Activated CD8-positive, alpha-beta memory T cell treated with anti-CD3 and anti-CD28 coated beads, Interleukin-2, amount 50 U/mL, for 24 hours (primary cell): ENCODE measurements around the gene PLXNA4.
"Not testable (repeated sequence)": the region's sequence is repeated elsewhere in the genome, so short reads cannot be mapped to it uniquely, and the experiment has no call there.

ENCODE experiments used
- DNase-seq: peaks from one replicate; pipeline ENCODE4 v3.0.0-alpha.2; 2020; ENCODE audit errors: extremely low read depth

The PLXNA4 gene

DNA sequence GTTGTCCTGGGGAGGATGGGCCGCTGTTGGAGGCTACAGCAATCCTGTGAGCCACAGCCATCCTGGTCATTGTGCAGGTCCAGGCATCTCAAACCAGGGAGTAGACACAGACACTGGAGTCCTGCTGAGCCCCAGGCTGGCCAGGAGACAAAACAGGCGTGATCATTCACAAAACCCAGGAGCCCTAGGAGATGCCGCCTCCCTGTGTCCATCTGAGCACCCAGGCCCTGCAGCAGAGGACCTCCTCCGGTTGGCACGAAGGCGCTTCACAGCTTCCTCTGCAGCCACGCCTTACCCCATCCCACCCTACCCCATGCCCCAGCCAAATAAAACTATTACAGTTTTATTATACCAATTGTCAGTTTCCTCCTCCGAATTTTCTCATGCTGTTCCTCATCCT, 183.6 kb downstream of the PLXNA4 start:
- DNase-seq: no peak

DNA sequence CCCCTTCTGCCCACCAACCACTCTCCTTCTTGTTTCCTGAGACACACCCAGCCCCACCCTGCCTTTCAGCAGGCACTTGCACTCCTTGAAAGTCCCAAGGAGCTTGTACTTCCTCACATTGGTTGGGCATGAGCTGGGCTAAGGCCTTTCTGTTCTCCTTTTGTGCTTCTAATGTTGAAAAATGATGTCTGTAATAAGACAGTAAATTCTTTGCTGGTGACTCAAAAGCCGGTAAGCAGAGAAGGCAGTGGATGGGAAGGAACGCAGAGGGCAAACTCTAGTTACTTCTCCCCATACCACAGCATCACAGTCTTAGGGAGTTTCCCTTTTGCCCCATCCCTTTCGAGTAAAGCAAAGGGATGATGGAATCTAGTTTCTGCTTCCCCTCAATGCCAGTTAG, 185.6 kb downstream of the PLXNA4 start:
- no peak for DNase-seq

DNA sequence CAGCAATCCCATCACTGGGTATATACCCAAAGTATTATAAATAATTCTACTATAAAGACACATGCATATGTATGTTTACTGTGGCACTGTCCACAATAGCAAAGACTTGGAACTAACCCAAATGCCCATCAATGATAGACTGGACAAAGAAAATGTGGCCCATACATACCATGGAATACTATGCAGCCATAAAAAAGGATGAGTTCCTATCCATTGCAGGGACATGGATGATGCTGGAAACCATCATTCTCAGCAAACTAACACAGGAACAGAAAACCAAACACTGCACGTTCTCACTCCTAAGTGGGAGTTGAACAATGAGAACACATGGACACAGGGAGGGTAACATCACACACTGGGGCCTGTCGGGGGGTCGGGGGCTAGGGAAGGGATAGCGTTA, 186.2 kb downstream of the PLXNA4 start:
- DNase-seq: not testable (repeated sequence)

DNA sequence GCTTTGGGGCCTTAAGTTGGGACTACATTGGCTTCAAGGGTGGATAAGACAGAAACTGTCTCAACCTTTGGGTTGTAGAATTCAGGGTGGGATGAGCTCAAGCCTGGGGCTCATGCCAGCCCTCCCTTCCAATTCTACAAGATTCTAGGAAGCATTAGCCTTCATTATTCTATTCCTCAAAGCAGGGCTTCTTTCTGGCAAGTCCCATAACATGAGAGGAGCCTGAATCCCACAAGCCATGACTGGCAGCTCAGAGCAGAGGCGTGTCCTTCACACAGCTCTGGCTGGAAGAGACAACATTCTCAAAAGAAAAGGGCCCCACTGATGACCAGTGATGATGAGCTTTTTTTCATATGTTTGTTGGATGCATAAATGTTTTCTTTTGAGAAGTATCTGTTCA, 187.6 kb downstream of the PLXNA4 start:
- no peak for DNase-seq

DNA sequence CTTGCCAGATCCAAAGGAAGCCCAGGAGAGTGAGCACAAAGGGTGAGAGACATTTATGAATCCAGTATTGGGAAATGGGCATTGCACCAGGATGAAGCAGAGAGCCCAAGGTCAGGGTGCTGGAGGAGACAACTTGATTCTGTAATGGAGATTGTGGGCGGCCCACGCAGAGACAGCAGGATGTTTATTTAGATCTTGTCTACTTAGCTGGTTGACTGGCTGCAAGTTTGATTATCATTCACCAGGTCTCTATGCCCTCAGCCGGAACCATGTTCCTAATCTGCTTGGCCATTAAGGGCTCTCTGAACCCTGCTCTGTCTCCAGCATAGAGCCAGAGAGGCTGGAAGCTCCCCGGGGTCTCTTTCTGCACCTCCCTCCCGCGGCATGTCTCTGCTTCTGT, 188.7 kb downstream of the PLXNA4 start:
- DNase-seq: no peak

DNA sequence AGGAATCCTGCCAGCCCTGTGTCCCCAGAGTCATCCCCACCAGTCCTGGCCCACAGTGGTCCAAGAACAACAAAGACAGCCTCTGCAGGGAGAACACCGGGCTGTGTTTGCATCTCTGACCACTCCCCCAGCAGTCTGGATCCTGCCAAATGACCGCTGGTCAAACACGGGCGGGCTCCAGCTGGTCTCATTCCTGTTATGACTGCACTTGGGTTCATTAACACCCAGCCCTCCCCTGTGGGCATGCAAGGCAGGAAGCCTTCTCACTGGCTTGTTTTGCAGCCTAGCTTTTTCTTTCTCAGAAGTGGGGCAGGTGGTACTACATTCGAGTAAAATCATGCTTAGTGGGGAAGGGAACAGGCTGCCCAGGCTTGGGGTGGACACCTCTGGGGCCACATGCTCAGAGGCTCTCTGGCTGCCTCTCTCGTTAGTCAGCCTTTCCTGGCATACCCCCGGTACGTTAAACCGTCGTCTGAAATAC, 190.0 kb downstream of the PLXNA4 start:
- DNase-seq: no peak

DNA sequence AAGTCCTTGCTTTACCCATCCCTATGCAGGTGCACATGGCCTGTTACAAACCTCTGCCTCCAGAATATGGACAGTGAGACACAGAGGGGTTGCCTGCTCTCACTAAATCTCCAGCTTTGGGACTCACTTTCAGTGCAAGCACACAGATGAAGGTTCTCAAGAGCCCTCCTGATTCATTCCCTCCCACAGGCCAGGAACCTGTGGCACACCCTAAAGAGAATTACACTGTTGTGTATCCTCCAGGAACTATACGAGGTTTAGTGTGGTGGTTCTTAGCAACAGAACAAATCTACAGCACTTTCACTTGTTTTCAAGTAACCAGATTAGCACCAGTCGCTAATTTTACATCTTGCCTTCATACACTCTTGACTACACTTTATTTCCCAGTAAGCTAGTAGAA, 192.3 kb downstream of the PLXNA4 start:
- DNase-seq: no peak

DNA sequence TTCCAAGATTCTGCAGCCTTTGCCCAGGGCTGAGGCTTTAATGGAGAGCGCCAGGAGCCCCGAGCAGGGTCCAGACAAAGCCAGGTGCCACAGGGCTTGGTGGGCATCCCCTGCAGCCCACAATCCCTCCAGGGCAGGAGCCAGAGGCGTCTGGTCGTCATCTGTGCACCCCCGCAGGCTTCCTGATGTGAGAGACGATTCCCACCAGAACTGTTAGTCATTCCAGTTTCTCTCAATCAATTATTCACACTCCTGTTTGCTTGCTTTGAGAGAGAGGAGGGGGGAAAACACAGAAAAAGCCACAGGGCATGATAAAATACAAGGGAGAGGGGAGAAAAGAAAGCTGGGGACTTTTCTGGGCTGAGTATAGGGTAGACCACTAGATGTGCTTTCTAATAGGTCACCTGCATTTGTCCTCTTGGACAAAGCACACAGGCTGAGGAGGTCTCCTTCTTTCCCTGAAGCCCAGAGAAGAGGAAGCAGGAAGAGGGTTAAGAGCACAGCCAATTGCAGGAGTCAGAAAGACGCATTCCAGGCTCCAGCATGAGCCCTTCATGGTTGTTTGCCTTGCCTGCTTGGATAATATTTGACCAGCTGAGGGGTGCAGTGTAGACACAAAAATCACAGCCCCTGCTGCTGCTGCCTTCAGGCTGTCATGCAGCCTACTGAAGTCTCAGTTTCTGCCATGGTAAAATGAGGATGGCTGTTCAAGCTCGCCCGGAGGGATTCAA, 194.4 kb downstream of the PLXNA4 start:
- no peak for DNase-seq

DNA sequence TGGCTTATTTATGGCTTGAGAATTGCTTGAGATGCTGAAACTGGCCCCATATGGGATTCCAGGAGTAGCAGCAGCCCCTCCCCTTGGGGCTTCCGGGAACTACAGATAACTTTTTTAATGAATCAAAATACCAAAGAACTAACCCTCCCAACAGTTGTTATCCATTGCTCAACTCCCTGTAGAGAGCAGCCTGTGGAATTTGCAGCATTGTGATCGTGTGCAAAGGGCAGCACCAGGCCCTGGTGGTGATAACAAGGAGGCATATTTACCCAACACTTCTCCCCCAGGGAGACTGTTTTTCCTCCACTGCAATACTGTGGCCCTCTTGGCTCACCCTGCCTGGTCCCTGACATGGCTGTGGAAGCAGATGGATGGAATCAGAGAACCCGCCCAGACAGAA, 196.2 kb downstream of the PLXNA4 start:
- DNase-seq: no peak

DNA sequence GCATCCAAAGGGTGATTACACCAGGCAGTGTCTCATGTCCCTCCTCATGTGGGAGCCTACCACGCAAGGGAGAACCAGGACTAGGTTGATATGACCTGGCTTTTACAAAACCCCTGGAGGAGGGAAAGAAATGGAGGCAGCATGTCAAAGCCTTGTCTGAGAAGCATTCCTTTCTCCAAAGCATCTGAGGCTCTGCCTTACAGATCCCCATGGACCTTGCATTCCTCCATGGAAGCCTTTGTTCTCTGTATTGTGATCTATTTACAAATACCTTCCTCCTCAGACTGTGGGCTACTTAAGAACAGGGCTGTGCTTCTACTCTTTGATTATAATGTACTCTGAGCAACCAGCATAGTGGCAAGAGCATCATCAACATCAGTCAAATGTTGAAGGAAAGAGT, 197.0 kb downstream of the PLXNA4 start:
- no peak for DNase-seq

DNA sequence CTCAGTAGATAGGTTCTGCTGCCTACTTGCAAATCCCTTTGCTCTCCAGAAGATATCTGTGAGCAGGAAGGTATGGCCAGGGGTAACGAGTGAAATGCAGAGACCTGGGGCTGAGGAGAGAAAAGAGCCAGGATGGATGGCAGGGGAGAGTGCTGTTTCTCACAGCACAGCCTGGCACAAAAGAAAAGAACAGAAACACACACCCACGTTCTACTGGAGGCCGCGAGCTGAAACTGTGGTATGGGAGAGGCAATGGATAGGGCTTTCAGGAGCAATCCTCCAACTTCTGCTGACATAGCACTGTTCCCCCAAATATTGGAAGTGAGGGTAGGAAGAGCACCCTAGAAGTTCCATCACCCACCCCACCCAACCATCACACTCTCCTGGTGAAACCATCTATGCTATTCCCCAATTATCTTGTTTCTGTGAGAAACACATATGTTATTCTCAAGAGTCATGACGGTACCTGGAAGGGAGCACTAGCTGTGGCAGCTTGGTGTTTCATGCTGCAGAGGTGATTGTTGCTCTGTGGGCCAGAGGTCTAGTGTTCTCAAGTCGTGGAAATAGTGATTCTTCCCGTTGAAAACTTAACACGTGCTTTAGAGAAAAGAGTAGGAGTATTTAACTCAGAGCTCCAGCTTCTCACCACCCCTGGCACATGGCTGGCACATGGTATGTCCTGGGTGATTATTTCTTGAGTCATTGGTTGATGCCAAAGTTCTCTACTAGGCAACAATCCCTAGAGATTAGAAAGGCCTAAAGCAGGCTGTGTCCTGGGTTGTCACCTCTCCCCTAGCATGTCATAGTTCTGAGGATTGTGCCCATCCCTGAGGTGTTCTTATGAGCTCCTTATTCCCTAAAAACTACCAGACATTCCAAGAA, 198.3 kb downstream of the PLXNA4 start:
- DNase-seq: no peak

DNA sequence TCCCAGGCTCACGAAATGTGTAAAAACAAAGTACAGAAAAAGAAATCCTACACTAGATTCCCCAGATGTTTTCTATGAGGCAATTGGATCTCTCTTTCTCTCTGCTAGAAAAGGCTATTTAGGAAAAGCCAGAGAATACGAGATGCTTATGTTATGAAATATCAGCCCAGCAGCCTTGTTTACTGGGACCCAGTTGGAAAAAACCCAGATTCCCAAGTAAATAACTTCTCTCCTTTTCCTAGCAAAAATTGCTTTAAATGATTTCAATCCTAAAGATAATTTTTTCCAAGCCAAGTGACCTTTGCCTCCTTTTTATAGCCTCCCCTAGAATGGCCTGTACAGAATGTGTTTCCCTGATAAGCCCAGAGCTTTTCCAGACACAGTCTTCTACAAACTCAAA, 199.3 kb downstream of the PLXNA4 start:
- no peak for DNase-seq

DNA sequence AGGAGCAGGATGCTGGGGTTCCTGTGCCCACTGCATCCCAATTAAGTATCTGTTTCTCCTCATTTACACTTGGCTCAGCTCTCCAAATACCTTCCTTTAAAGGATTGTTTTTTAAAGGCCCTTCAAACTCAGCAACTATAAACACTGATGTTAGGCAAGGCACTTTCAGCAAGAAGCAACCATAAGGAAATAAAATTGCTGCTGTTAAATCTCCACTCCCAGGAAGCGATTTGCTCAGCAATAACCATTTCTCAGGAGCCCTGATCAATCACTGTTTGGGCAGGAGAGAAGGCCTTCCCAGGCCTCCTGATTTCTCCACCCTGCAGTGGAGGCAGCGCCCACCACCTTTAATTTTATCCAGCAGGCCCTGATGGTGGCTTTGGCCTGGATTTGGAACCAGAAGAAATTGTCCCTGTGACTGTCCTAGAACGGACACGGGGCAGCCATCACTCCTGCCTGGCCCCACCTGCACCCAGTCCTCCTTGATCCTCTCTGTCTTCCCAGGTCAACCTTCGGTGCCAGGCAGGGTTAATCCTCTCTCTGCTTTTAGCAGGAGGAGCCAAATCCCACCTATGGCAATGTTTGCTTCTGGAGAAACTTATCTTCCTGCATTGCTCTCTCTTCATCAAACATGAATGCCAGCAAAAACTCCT, 199.8 kb downstream of the PLXNA4 start:
- DNase-seq: no peak

DNA sequence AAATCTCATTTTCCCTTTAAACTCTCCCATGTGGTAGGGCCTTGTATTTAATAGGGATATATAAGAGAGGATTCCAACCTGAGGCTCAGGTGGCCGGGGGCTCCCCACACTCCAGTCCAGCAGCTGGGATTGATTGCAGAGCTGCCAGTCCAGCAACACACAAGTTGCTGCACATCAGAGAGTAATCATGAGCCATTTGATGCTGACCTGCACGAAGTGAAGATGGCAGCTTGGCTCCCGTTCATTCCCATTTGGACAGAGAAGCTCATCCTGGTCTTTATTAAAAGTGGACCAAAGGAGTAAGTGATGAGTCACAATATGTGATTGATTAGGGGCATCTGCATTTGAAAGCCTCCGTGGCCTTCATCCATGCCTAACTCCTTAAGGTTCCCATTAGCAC, 202.4 kb downstream of the PLXNA4 start:
- no peak for DNase-seq

DNA sequence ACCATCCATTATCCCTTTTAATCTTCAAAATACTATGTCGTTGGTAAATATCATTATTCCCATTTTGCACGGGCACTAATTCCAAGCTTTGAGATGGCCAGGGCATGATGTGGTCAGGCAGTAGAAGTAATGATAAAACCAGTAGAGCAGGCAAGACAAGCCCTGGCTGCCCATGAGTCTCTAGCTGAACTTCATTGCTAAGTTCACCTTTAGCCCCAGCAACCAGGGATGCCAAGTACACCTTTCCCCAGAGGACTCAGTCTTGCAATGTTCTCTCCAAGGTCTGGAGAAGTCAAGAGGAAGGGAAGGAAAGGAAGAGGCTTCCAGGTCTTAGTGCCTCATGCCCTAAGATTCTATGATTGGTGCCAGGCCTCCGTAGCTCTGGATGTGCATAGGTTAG, 203.2 kb downstream of the PLXNA4 start:
- DNase-seq: no peak

DNA sequence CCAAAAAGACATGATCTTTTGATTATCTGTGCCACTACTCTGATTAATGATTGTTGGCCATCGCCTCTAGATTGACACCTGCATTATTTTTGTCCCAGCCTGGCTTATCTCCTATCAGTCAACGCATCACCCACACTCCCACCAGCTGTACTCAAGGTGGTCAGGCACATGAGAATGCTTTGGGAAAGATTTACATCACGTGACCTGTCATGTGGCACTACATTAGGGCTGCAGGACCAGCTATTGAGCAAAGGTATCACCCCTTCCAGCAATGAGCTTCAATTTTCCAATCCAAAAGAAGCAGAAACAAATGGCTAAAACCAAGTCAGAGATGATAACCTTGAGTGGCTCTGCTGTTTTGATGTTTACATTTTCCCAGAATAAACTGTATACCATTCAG, 204.3 kb downstream of the PLXNA4 start:
- DNase-seq: no peak

DNA sequence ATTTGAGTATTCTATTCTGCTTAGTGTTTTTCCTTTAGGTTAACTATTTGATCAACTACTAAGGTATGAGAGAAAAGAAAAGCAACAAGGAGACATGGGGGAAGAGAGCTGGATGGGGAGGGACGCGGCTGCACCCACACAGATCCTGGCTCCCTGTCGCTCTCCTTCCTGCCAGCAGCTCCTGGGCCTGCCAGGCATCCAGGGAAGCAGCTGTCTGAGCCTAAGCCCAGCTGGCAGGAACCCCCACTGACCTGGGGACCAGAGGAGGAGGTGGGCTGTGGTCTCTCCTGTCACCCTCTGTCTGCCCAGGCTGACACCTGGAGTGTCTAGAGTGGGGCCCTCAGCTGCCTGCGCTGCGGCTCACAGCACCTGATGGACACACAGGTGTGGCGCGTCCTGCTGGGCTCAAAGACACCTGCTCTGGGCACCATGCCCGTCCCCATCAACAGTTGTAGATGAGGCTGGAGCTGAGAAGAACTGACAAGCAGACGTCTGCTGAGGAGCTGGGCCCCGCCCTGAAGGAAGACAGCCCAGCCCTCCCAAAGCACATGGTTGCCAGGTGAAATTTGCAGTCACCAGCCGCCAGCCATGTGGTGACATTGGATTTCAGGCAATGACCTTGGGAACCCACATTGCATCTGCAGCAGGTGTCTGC, 207.9 kb downstream of the PLXNA4 start:
- DNase-seq: no peak

DNA sequence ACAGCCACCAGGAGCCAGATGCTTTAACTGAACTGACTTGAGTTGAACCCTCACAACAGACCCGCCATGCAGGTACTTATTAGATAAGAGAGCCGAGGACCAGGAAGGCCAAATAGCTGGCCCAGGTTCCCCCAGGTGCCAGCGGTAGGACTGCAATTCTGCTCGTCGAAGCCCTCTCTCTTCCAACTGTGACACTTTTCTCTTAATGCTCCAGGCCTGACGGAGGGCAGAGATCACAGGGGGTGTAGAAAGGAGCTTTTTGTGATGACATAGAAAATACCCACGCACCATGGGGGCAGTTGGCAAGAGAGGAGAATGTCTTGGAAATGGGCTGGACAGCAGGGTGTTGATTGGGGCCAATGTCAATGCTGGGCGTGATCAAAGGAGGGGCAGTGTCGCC, 208.5 kb downstream of the PLXNA4 start:
- DNase-seq: no peak

DNA sequence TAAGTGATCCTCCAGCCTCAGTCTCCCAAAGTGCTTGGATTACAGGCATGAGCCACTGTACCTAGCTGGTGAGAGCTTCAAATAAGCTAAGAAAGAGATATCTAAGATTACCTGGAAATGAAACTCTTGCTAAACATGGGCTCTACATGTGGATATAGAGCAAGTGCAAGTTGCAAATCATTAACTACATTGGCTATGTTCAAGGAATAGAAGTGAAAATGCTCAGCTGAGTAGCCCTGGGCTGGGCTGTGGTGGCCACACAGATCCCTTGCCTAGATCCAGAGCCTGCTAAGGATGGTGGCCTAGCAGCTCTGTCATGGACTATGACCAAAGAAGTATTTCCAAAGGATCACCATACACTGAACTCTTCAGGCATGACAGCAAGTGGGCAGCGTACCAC, 209.3 kb downstream of the PLXNA4 start:
- no peak for DNase-seq

DNA sequence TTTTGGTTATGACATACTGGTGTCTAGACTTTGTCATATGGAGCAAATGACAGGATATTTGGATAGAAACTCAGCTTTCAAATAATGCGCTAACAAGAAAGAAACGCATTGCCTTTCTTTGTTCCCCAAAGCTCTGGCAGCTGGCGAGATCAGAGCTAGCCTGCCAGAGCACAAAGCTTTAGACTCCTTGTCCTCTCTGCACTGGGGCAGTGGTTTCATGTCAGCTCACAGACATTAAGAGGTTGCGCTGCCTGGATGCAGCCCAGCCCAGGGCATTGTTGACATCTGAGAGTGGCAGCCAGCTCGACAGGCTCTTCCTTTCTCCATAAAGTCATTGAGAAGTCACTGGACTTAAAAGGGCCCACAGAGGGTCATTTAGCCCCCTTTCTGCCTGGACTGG, 212.0 kb downstream of the PLXNA4 start:
- no peak for DNase-seq

DNA sequence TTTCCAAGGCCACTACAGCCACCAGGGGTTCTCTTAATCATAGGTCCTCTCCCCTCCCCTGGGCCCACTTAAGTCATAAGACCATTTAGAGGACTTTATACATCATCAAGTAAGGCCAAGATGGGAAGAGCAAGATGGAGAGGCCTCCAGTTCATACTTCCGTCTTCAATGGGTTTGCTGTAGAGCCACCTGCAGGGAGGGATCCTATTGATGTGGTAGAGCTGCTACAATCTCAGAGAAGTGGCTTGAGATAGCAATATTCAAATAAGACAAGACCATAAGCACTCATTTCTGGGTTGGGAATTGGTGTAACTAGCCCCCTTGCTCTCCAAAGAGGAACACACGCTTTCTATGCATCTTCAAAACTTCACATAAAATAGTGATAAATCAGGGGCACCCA, 214.2 kb downstream of the PLXNA4 start:
- DNase-seq: no peak

DNA sequence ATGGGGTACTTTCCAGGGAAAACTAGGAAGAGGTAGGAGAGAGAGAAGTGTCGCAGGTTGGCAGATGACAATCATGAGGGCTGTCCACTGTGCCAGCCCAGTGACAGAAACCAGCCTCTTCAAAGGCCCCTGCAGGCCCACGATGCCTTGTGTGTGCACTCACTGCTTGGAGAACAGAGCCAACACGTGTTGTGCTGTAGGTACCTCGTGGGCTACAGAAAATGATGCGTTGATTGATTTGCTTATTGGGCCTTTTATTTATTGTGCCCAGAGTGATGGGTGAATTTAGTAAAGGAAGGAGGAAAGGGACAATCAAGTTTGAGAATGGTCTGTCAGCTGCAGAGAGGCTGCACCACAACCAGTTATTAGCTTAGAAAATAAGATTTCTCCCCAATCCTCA, 215.1 kb downstream of the PLXNA4 start:
- DNase-seq: no peak
